Measurements from ENCODE around the gene SIPA1L3. TPM values are rescaled to one million over a fixed set of nuclear protein-coding genes. Genes with fewer than 3 reads are reported as not detected.

SIPA1L3 gene
- total RNA-seq, 2 experiments from 2014 or later, result 8.9 to 9.8 TPM

- ChIA-PET POLR2A (interaction anchor here (0.6 to 1.2 kb wide), 3 partner anchors 26 to 80 kb away, joined by 3 read pairs; partner anchors contain the start of gene KCNK6), CTCF (no interaction called here)
- ATAC-seq (no peak), DNase-seq (no peak)
- H3K27me3 Mint-ChIP-seq, result peaks cover 30% of the 10 kb centered on the region
- H3K36me3 Mint-ChIP-seq (ENCODE audit: low read depth), result no peaks in the 10 kb centered on the region
- no peak for TF ChIP-seq CTCF (IDR thresholded peaks at IDR 0.05)
- intact Hi-C loops (cut with micrococcal nuclease), result no loop called here
- peaks cover 3% of the 10 kb centered on the region for H3K4me1 Mint-ChIP-seq (ENCODE audit: low read depth)
- no peaks in the 10 kb centered on the region for H3K9me3 Mint-ChIP-seq
- no peak overlapping the region for H3K27ac Mint-ChIP-seq
- no peak overlapping the region for H3K4me3 Mint-ChIP-seq
Observed at GRCh38 chr19:38252941-38253691, 346.1 kb downstream of the SIPA1L3 start.

DNA sequence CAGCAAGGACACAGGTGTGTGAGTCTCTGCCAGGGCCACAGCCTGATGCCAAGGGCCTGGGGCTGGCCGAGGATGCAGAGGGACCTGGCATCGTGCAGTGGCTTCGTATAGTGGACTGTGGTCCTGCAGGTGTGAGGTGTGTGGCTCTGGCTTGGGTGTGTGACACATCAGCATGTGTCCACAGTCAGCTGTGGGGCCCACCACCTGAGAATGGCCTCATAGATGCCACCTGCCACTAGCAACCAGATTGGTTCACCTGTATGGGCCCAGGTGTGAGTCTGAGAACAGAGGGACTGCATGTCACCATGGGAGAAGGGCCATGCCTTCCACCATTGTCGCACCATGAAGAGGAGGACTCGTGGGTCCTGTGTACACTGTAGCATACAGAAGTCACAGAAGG lies 346.8 kb downstream of the SIPA1L3 start:
- Mint-ChIP-seq H3K27me3 (peaks cover 30% of the 10 kb centered on the region), H3K9me3 (no peaks in the 10 kb centered on the region), H3K27ac (no peak overlapping the region), H3K4me1 (ENCODE audit: low read depth) (peaks cover 3% of the 10 kb centered on the region), H3K4me3 (no peak overlapping the region), H3K36me3 (ENCODE audit: low read depth) (no peaks in the 10 kb centered on the region)
- ChIA-PET POLR2A (no interaction called here), CTCF (interaction anchor here (4.1 kb wide), 1 partner anchor 9 kb away, joined by 27 read pairs; no protein-coding TSS in a partner anchor)
- ATAC-seq, result no peak
- intact Hi-C loops (cut with micrococcal nuclease), result no loop called here
- DNase-seq, result no peak
- no peak for TF ChIP-seq CTCF (IDR thresholded peaks at IDR 0.05)

- ChIA-PET POLR2A (interaction anchor here (0.7 to 1.1 kb wide), 2 partner anchors 9 to 11 kb away, joined by 3 read pairs; partner anchors contain the start of gene SPINT2), CTCF (interaction anchor here (0.7 to 4.1 kb wide), 9 partner anchors 10 to 353 kb away, joined by 3 to 27 read pairs (median 4); partner anchors contain the start of gene SPINT2)
- Mint-ChIP-seq H3K27ac (no peak overlapping the region), H3K4me3 (no peak overlapping the region), H3K4me1 (ENCODE audit: low read depth) (peaks cover 5% of the 10 kb centered on the region), H3K36me3 (ENCODE audit: low read depth) (no peaks in the 10 kb centered on the region), H3K27me3 (peaks cover 33% of the 10 kb centered on the region), H3K9me3 (no peaks in the 10 kb centered on the region)
- no peak for DNase-seq
- no peak for TF ChIP-seq CTCF (IDR thresholded peaks at IDR 0.05)
- no peak for ATAC-seq
- intact Hi-C loops (cut with micrococcal nuclease), result no loop called here
Observed at GRCh38 chr19:38255383-38256014, 348.5 kb downstream of the SIPA1L3 start.

Other genes starting within 250 kb of the SIPA1L3 start
- gene ZNF607, start 187.4 kb upstream of the SIPA1L3 start, total RNA-seq, result 1 to 10 TPM; 7.4 to 7.8 TPM
- 1 to 10 TPM; 8.3 to 8.7 TPM for gene ZNF573, start 127.6 kb upstream of the SIPA1L3 start, total RNA-seq
- not detected for gene WDR87, start 614 bp upstream of the SIPA1L3 start, total RNA-seq

Data from activated CD8-positive, alpha-beta T cell treated with anti-CD3 and anti-CD28 coated beads for 36 hours (primary cell).